Smooth muscle cell (in vitro differentiated cells): Measurements from ENCODE around the gene NUDT3. TPM values are rescaled to one million over a fixed set of nuclear protein-coding genes. Genes with fewer than 3 reads are reported as not detected.

Experiments
- DNase-seq: peaks from one replicate; lab custom pipeline; 2025; ENCODE audit not compliant: unreplicated experiment; lab: John Stamatoyannopoulos, UW
- H2AFZ ChIP-seq: fragments of 200-600 bp; sonication (generic); 2 replicates; pipeline ENCODE4 v1.6.0; 2016; ENCODE audit warnings: antibody characterized with exemption, low read depth, mild to moderate bottlenecking
- H3F3A ChIP-seq: fragments of 200-600 bp; sonication (generic); 2 replicates; pipeline ENCODE4 v1.6.0; 2017; ENCODE audit warnings: antibody characterized with exemption, low read depth
- H3K27ac ChIP-seq: fragments of 200-600 bp; sonication (generic); 2 replicates; pipeline ENCODE4 v1.5.1; 2016; ENCODE audit warnings: low read depth, mild to moderate bottlenecking
- H3K27me3 ChIP-seq: fragments of 200-600 bp; sonication (generic); 2 replicates; pipeline ENCODE4 v1.6.1; 2016; ENCODE audit warnings: low read depth, mild to moderate bottlenecking
- H3K36me3 ChIP-seq: fragments of 200-600 bp; sonication (generic); 2 replicates; pipeline ENCODE4 v1.5.1; 2016; ENCODE audit warnings: low read depth
- H3K4me1 ChIP-seq: fragments of 200-600 bp; sonication (generic); 2 replicates; pipeline ENCODE4 v1.5.1; 2016; ENCODE audit warnings: low read depth
- H3K4me2 ChIP-seq: fragments of 200-600 bp; sonication (generic); 2 replicates; pipeline ENCODE4 v1.6.0; 2016; ENCODE audit warnings: mild to moderate bottlenecking
- H3K4me3 ChIP-seq: fragments of 200-600 bp; sonication (generic); 2 replicates; pipeline ENCODE4 v1.5.1; 2016; ENCODE audit warnings: mild to moderate bottlenecking
- H3K79me2 ChIP-seq: fragments of 200-600 bp; sonication (generic); 2 replicates; pipeline ENCODE4 v1.6.0; 2016; ENCODE audit warnings: low read depth, mild to moderate bottlenecking
- H3K9ac ChIP-seq: fragments of 200-600 bp; sonication (generic); 2 replicates; pipeline ENCODE4 v1.6.0; 2016; ENCODE audit warnings: low read depth
- H3K9me3 ChIP-seq: fragments of 200-600 bp; sonication (generic); replicated peaks from 2 replicates; pipeline ENCODE4 v1.5.1; 2016; ENCODE audit warnings: low read depth
- H4K20me1 ChIP-seq: fragments of 200-600 bp; sonication (generic); 2 replicates; pipeline ENCODE4 v1.6.0; 2016; ENCODE audit warnings: low read depth
- CTCF ChIP-seq: fragments of 200-600 bp; sonication (generic); IDR thresholded peaks from 2 replicates; pipeline ENCODE4 v1.5.1; 2017; ENCODE audit warnings: borderline replicate concordance, mild to moderate bottlenecking, antibody characterized with exemption; ENCODE audit not compliant: insufficient read depth, poor library complexity, severe bottlenecking
- WGBS: methylation state at CpG from one replicate; pipeline ENCODE4 v1.1.7; 2016; ENCODE audit warnings: low lambda C conversion rate; 5-methylcytosine and 5-hydroxymethylcytosine counted together
- polyA plus RNA-seq: library from polyadenylated mRNA; unstranded; fragments of >200 nt; fragmentation: Nextera tagmentation; extraction: Ambion mirVana; gene quantifications from 2 replicates; pipeline ENCODE4 v1.2.1, GENCODE V29; 2016
- total RNA-seq: library from RNA; depleted of rRNA; stranded (reverse); fragments of >200 nt; gene quantifications from 2 replicates; pipeline ENCODE4 v1.2.3, GENCODE V29; 2014

NUDT3 gene
- total and polyA plus RNA-seq, 2 experiments from 2014 or later: 7.5 to 12.9 TPM

GRCh38 chr6:34237316-34237721 lies 155.2 kb downstream of the NUDT3 start:
- H3K4me3 ChIP-seq: peak overlapping the region; percentile 88
- no peaks in the 10 kb centered on the region for H3K36me3 ChIP-seq
- peaks cover 7% of the 10 kb centered on the region for H3K79me2 ChIP-seq
- no peaks in the 10 kb centered on the region for H3K27me3 ChIP-seq
- no peak for DNase-seq
- H3K9me3 ChIP-seq: no peaks in the 10 kb centered on the region
- H3K4me2 ChIP-seq: peak overlapping the region; percentile 98
- H2AFZ ChIP-seq: peak overlapping the region; percentile 86
- peaks cover 19% of the 10 kb centered on the region for H4K20me1 ChIP-seq
- no peak for TF ChIP-seq CTCF
- no peak overlapping the region for H3K9ac ChIP-seq
- no peak overlapping the region for H3K27ac ChIP-seq
- H3K4me1 ChIP-seq: peaks cover 22% of the 10 kb centered on the region
- WGBS: 1% methylated on average over 29 of the region's 78 CpGs
- peaks cover 15% of the 10 kb centered on the region for H3F3A ChIP-seq

GRCh38 chr6:34236443-34237315 lies 155.8 kb downstream of the NUDT3 start, which contains the start of gene HMGA1:
HMGA1 (plus strand) TSS chr6:34236873; CDS start chr6:34240781, 3,908 bp downstream.
- Histone ChIP-seq H3K27me3 (no peaks in the 10 kb centered on the region), H3K4me1 (peaks cover 22% of the 10 kb centered on the region), H2AFZ (peak within 1 kb of the TSS; percentile 86), H3K9ac (peak within 1 kb of the TSS; percentile 69), H4K20me1 (peaks cover 19% of the 10 kb centered on the region), H3K79me2 (peaks cover 7% of the 10 kb centered on the region), H3K27ac (peak within 1 kb of the TSS; percentile 77), H3K36me3 (no peaks in the 10 kb centered on the region), H3K9me3 (no peaks in the 10 kb centered on the region), H3K4me2 (peak within 1 kb of the TSS; percentile 98), H3F3A (peaks cover 15% of the 10 kb centered on the region), H3K4me3 (peak within 1 kb of the TSS; percentile 88)
- TF ChIP-seq CTCF: no peak
- peak; percentile 72 for DNase-seq
- WGBS: 1% methylated on average over 78 of the region's 91 CpGs

GRCh38 chr6:34236131-34236442 lies 156.4 kb downstream of the NUDT3 start:
- 5% methylated on average over 13 of the region's 13 CpGs for WGBS
- peak overlapping the region; percentile 77 for H3K27ac ChIP-seq
- no peaks in the 10 kb centered on the region for H3K27me3 ChIP-seq
- H3K9ac ChIP-seq: peak overlapping the region; percentile 69
- H3K4me1 ChIP-seq: peaks cover 22% of the 10 kb centered on the region
- peak overlapping the region; percentile 88 for H3K4me2 ChIP-seq
- no peak for DNase-seq
- peaks cover 15% of the 10 kb centered on the region for H3F3A ChIP-seq
- H3K4me3 ChIP-seq: peak overlapping the region; percentile 88
- H3K79me2 ChIP-seq: peaks cover 7% of the 10 kb centered on the region
- H4K20me1 ChIP-seq: peaks cover 19% of the 10 kb centered on the region
- TF ChIP-seq CTCF: no peak
- no peak overlapping the region for H2AFZ ChIP-seq
- H3K9me3 ChIP-seq: no peaks in the 10 kb centered on the region
- H3K36me3 ChIP-seq: no peaks in the 10 kb centered on the region
